GM18907 (cell line): ENCODE measurements around the gene LRRC43.

Experiments used
- ATAC-seq: cut with Tn5 transposase; IDR thresholded peaks from one replicate; pipeline ENCODE4 v1.9.1; 2021; ENCODE audit warnings: mild to moderate bottlenecking, moderate library complexity; ENCODE audit not compliant: unreplicated experiment

LRRC43 gene

GRCh38 chr12:122215771-122216170, 32.8 kb downstream of the LRRC43 start:
- no peak for ATAC-seq

- ATAC-seq = no peak
These were observed 33.5 kb downstream of the LRRC43 start for GRCh38 chr12:122216445-122216844.

GRCh38 chr12:122225683-122226365, 42.9 kb downstream of the LRRC43 start, which contains the start of gene DIABLO:
TSS of gene DIABLO (minus strand) at chr12:122226052. CDS start at chr12:122226014, 38 bp downstream.
- ATAC-seq = peak; percentile 92

- no peak for ATAC-seq
These were observed 43.6 kb downstream of the LRRC43 start for GRCh38 chr12:122226366-122227125.

GRCh38 chr12:122227341-122227740, 44.4 kb downstream of the LRRC43 start:
- no peak for ATAC-seq

GRCh38 chr12:122228092-122228491, 45.2 kb downstream of the LRRC43 start:
- ATAC-seq = no peak

- ATAC-seq = no peak
These were observed 47.9 kb downstream of the LRRC43 start for GRCh38 chr12:122230798-122231197.

- ATAC-seq = no peak
These were observed 49.8 kb downstream of the LRRC43 start for GRCh38 chr12:122232691-122233090.

GRCh38 chr12:122235741-122236140, 52.8 kb downstream of the LRRC43 start:
- no peak for ATAC-seq

- ATAC-seq = no peak
These were observed 55.9 kb downstream of the LRRC43 start for GRCh38 chr12:122238861-122239260.

GRCh38 chr12:122243965-122244364, 61.0 kb downstream of the LRRC43 start:
- no peak for ATAC-seq

- no peak for ATAC-seq
These were observed 61.8 kb downstream of the LRRC43 start for GRCh38 chr12:122244565-122245371.

GRCh38 chr12:122245553-122245952, 62.6 kb downstream of the LRRC43 start:
- ATAC-seq = no peak

GRCh38 chr12:122250047-122250446, 67.1 kb downstream of the LRRC43 start:
- ATAC-seq = no peak

GRCh38 chr12:122250536-122250935, 67.6 kb downstream of the LRRC43 start:
- no peak for ATAC-seq
